MM.1S (cell line): Measurements from ENCODE around the gene QSOX1.

Experiments used
- DNase-seq: peaks from one replicate; pipeline ENCODE4 v3.0.0-alpha.2; 2015
- H2AFZ ChIP-seq: fragments of 300-600 bp; sonication (generic); 2 replicates; pipeline ENCODE4 v1.6.0; 2016; ENCODE audit warnings: antibody characterized with exemption, low read length
- H3F3A ChIP-seq: fragments of 300-600 bp; sonication (generic); 2 replicates; pipeline ENCODE4 v1.6.1; 2016; ENCODE audit warnings: mild to moderate bottlenecking, antibody characterized with exemption, low read length, moderate library complexity, mixed read lengths; ENCODE audit not compliant: insufficient read depth
- H3K27ac ChIP-seq: fragments of 300-600 bp; sonication (generic); 2 replicates; pipeline ENCODE4 v1.5.1; 2016; ENCODE audit warnings: mild to moderate bottlenecking, low read length
- H3K27me3 ChIP-seq: fragments of 300-600 bp; sonication (generic); replicated peaks from 2 replicates; pipeline ENCODE4 v1.6.0; 2016; ENCODE audit warnings: low read length; ENCODE audit not compliant: insufficient read depth
- H3K36me3 ChIP-seq: fragments of 300-600 bp; sonication (generic); replicated peaks from 2 replicates; pipeline ENCODE4 v1.6.1; 2016; ENCODE audit warnings: mild to moderate bottlenecking, low read length, mixed read lengths; ENCODE audit not compliant: insufficient read depth
- H3K4me1 ChIP-seq: fragments of 300-600 bp; sonication (generic); 2 replicates; pipeline ENCODE4 v1.6.1; 2016; ENCODE audit warnings: low read length, mixed read lengths
- H3K4me2 ChIP-seq: fragments of 300-600 bp; sonication (generic); 2 replicates; pipeline ENCODE4 v1.6.0; 2016; ENCODE audit warnings: low read depth, low read length
- H3K4me3 ChIP-seq: fragments of 300-600 bp; sonication (generic); 2 replicates; pipeline ENCODE4 v1.5.1; 2016; ENCODE audit warnings: low read length, mixed read lengths
- H3K79me2 ChIP-seq: fragments of 300-600 bp; sonication (generic); 2 replicates; pipeline ENCODE4 v1.6.1; 2016; ENCODE audit warnings: mixed run types, low read length, mixed read lengths
- H3K9ac ChIP-seq: fragments of 300-600 bp; sonication (generic); 2 replicates; pipeline ENCODE4 v1.6.1; 2016; ENCODE audit warnings: low read length, mixed read lengths
- H3K9me2 ChIP-seq: fragments of 300-600 bp; sonication (generic); replicated peaks from 2 replicates; pipeline ENCODE4 v1.6.1; 2016; ENCODE audit warnings: mild to moderate bottlenecking, low read length, mixed read lengths; ENCODE audit not compliant: insufficient read depth
- H3K9me3 ChIP-seq: fragments of 300-600 bp; sonication (generic); replicated peaks from 2 replicates; pipeline ENCODE4 v1.6.1; 2016; ENCODE audit warnings: mild to moderate bottlenecking, low read length, mixed read lengths; ENCODE audit not compliant: insufficient read depth
- H4K20me1 ChIP-seq: fragments of 300-600 bp; sonication (generic); 2 replicates; pipeline ENCODE4 v1.6.1; 2016; ENCODE audit warnings: mild to moderate bottlenecking, low read length, moderate library complexity, mixed read lengths; ENCODE audit not compliant: insufficient read depth
- EZH2 ChIP-seq: fragments of 300-600 bp; sonication (generic); optimal IDR thresholded peaks from 2 replicates; pipeline ENCODE3; 2017; ENCODE audit warnings: low read depth, mild to moderate bottlenecking, antibody characterized with exemption, low read length, mixed read lengths
- EZH2phosphoT487 ChIP-seq: fragments of 300-600 bp; sonication (generic); IDR thresholded peaks from 2 replicates; pipeline ENCODE4 v1.6.1; 2018; ENCODE audit warnings: antibody characterized with exemption, low read length
- TF ChIP-seq, protein P1 (sequence below): fragments of 300-600 bp; sonication (generic); IDR thresholded peaks from 2 replicates; pipeline ENCODE4 v1.5.1; 2016; ENCODE audit warnings: antibody characterized with exemption, low read length, mixed read lengths

QSOX1 gene

GRCh38 chr1:180136331-180136967, 18.2 kb upstream of the QSOX1 start:
- no peaks in the 10 kb centered on the region for H4K20me1 ChIP-seq
- no peaks in the 10 kb centered on the region for H3K27me3 ChIP-seq
- no peak overlapping the region for H3K9ac ChIP-seq
- TF ChIP-seq EZH2phosphoT487 = no peak
- TF ChIP-seq, protein P1, sequence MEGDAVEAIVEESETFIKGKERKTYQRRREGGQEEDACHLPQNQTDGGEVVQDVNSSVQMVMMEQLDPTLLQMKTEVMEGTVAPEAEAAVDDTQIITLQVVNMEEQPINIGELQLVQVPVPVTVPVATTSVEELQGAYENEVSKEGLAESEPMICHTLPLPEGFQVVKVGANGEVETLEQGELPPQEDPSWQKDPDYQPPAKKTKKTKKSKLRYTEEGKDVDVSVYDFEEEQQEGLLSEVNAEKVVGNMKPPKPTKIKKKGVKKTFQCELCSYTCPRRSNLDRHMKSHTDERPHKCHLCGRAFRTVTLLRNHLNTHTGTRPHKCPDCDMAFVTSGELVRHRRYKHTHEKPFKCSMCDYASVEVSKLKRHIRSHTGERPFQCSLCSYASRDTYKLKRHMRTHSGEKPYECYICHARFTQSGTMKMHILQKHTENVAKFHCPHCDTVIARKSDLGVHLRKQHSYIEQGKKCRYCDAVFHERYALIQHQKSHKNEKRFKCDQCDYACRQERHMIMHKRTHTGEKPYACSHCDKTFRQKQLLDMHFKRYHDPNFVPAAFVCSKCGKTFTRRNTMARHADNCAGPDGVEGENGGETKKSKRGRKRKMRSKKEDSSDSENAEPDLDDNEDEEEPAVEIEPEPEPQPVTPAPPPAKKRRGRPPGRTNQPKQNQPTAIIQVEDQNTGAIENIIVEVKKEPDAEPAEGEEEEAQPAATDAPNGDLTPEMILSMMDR = no peak
- H3K79me2 ChIP-seq = no peaks in the 10 kb centered on the region
- no peaks in the 10 kb centered on the region for H3K9me3 ChIP-seq
- H3K4me1 ChIP-seq = no peaks in the 10 kb centered on the region
- no peak for DNase-seq
- no peak overlapping the region for H3K27ac ChIP-seq
- H3K4me3 ChIP-seq = no peak overlapping the region
- no peak overlapping the region for H3K4me2 ChIP-seq
- no peaks in the 10 kb centered on the region for H3K36me3 ChIP-seq
- no peaks in the 10 kb centered on the region for H3F3A ChIP-seq
- no peaks in the 10 kb centered on the region for H3K9me2 ChIP-seq
- no peak overlapping the region for H2AFZ ChIP-seq

DNA sequence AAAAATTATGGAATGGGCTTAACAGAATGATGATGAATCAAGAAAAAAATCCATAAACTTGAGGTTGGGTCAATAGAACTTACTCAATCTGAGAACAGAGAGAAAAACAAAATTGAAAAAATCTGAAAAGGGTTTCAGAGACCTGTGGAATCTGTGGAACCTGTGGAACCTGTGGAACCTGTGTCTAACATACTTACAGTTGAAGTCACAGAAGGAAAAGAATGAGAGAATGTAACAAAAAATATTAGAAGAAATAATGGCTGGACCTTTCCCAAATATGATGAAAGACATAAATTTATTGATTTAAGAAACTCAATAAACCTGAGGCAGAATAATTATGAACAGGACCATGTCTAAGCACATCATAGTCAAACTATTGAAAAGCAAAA, 17.7 kb upstream of the QSOX1 start:
- H3K4me2 ChIP-seq = no peak overlapping the region
- H3K4me3 ChIP-seq = no peak overlapping the region
- H3K79me2 ChIP-seq = no peaks in the 10 kb centered on the region
- H3K9ac ChIP-seq = no peak overlapping the region
- no peaks in the 10 kb centered on the region for H3K9me3 ChIP-seq
- no peaks in the 10 kb centered on the region for H3K36me3 ChIP-seq
- no peak overlapping the region for H3K27ac ChIP-seq
- no peaks in the 10 kb centered on the region for H4K20me1 ChIP-seq
- TF ChIP-seq EZH2phosphoT487 (no peak), EZH2 (no peak)
- TF ChIP-seq, protein P1 = no peak
- no peaks in the 10 kb centered on the region for H3K4me1 ChIP-seq
- no peaks in the 10 kb centered on the region for H3K9me2 ChIP-seq
- H3F3A ChIP-seq = no peaks in the 10 kb centered on the region
- no peak for DNase-seq
- H3K27me3 ChIP-seq = no peaks in the 10 kb centered on the region
- H2AFZ ChIP-seq = no peak overlapping the region

DNA sequence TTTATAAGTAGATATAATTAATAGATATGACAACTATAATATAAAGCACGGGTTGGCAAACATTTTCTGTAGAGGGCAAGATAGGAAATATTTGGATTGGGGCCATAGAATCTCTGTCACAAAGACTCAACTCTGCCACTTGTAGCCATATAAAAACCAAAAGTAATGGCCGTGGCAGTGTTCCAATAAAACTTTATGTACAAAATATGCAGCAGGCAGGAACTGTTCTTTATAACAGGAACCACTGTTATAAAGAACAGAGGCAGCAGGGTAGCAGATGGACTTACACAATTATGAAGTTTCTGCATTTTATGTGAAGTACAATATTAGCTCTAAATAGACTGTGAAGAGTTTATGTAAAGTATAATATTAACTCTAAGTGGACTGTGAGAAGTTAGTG, 16.9 kb upstream of the QSOX1 start:
- H3K36me3 ChIP-seq = no peaks in the 10 kb centered on the region
- no peaks in the 10 kb centered on the region for H3K79me2 ChIP-seq
- H3K9ac ChIP-seq = no peak overlapping the region
- H3K4me1 ChIP-seq = no peaks in the 10 kb centered on the region
- H3K27me3 ChIP-seq = no peaks in the 10 kb centered on the region
- no peaks in the 10 kb centered on the region for H3K9me3 ChIP-seq
- H4K20me1 ChIP-seq = no peaks in the 10 kb centered on the region
- H3K4me2 ChIP-seq = no peak overlapping the region
- no peak overlapping the region for H3K27ac ChIP-seq
- TF ChIP-seq EZH2phosphoT487 (no peak), EZH2 (no peak)
- TF ChIP-seq, protein P1 = no peak
- no peaks in the 10 kb centered on the region for H3K9me2 ChIP-seq
- no peak for DNase-seq
- no peak overlapping the region for H2AFZ ChIP-seq
- no peak overlapping the region for H3K4me3 ChIP-seq
- H3F3A ChIP-seq = no peaks in the 10 kb centered on the region
